LoVo (cell line): ENCODE results near the gene IGIP.
"Not testable (repeated sequence)": the region's sequence is repeated elsewhere in the genome, so short reads cannot be mapped to it uniquely, and the experiment has no call there.

Experiments
- DNase-seq: peaks from one replicate; pipeline ENCODE4 v3.0.0-alpha.2; 2016; ENCODE audit warnings: low spot score

Gene IGIP

DNA sequence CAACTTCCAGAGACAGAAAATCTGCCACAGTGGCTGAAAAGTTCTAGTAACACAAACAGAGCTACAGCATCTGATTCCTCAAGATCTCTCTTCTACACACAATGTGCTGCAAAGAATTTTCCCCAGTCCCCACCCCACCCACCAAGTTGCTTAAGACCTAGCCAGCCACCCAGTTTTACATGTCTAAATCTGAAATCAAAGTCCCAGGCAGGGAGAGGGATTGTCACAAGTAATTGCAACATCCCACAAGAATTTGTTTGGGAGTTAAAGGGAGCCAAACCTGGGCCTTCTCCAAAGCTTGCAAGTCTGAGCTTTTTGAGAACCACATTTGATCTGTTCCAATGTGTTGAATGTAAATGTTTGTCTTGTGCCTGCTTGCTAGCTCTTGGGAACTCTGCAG is 15.5 kb downstream of the IGIP start:
- no peak for DNase-seq

DNA sequence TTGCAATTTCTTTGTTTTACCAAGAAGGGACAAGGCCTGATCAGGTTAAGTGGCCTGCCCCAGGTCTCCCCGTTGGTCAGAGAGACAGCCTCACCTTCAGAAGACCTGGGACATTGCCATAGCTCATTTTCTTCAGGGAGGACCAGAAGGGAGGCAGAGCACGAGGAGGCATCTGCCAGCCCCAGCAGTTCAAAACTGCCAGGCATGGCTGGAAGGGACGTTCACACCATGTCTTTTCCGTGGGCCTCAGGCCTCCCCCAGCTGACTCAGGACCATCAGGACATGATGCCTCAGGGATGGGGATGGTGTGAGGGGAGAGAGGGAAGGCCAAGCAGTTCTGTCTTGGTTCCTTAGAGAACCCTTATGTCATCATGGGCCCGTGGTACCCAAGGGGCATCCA is 16.5 kb downstream of the IGIP start:
- DNase-seq: no peak

DNA sequence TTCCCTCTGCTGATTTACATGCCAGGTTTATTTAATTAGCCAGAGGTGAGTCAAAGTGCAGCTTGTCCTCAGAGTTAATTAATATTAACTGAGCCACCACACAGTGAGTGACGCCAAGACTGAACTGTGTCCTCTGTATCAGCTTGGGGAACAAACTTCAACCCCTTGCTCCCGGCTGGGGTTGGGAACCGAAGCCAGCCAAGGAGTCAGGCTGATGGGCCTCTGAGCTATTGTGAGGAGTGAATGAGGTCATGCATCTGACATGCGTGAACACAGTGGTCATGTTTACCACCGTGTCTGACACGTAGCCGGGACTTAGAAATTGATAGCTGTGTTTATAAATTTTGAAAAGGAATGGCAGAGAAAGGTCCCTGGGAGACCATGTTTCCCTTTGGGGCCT is 17.1 kb downstream of the IGIP start:
- no peak for DNase-seq

DNA sequence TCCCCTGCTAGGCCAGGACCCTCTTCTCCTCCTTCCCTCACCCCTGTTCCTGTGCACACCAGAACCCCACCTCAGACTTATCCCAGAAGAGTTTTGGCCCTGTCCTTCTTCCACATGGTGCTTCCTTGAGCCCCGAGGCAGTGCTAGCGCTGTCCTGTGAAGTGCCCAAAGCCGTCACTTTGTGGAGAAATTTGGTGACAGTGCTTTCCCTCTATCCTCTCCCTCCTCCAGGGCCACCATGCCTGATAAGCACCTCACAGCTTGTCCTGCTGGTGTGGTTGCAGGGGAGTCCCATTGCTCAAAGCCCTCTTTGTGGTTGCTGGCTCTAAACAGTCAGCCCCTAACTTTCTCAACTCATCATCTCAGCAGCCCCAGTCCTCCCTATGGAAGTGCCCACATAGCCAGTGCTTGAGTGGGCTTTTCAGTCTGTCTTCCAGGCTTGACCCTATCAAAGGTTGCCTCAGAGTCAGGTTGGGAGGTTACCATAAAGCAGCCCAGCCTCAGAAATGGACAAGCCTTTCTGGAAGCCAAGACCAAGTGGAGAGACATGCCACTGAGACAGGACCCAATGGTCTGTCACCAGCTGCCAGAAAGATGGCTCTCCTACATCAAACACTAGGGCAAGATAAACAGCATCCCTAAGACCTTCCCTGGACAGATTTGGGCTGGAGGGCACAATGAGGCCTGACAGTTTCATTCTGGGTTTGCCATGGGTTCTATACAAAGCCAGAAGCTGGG is 18.0 kb downstream of the IGIP start:
- DNase-seq: no peak

DNA sequence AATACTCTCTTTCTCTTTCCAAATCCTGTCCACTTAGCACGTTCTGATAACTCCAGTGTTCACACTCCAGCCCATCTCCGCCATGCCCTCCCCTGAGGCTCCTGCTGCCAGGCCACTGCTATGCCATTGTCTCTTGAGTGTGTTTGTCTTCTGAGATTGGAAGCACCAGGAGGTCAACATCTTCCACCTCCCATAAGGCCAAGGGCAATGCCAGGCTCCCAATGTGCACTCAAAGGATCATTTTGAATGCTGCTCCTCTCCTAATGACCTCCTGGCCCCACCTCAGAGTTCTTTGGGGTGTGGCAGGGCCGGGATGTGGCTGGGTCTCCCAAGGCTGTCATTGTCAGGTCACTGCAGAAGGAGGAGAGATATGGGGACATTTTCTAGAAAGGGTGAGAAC is 19.5 kb downstream of the IGIP start:
- no peak for DNase-seq

DNA sequence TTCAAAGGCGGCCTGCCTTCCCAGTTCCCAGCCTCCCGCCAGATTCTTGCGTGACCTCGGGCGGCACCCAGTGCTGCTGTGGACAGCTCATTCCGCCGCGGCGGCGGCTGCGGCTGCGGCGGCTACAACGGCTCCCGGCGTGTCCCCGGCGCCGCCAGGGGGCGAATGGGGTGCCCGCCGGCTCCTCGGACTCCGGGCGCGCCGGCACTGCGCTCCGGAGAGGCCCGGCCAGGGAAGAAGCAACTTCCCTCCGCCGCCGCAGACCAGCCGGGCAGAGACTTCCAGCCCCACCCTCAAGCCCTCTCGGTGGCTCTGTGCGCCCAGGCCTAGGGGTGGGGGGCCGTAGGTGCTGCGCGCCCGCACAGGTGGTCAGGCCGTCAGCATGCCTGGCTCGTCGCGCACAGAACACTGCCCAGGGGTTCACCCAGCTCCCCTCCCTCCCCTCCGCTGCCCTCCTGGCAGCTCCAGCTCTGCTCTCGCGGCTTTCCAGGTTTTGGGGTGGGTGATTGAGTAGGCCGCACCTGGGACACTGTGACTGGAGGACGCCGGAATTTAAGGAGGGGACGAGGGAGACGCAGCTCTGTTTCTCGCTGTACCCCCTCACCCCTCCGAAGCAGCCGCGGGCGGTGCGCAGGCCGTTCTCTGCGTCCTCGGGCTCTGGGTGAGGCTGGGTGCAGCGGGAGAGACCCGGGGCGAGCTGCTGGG is 20.2 kb downstream of the IGIP start:
- peak; percentile 75 for DNase-seq

DNA sequence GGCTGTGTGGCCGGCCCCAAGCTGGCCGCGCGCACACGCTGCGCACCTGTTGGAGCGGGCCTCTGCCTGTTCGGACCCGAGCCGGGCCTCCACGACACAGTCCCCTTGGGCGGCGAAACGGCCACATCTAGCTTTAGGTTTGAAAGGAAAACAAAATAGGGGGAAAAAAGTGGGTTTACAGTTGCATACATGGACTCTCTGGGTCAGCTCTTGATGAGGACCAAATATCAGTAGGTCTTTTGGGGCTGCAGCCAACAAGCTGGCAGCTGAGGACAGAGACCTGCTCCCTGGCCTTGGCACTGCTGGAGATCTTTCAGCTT is 20.7 kb downstream of the IGIP start:
- DNase-seq: no peak

DNA sequence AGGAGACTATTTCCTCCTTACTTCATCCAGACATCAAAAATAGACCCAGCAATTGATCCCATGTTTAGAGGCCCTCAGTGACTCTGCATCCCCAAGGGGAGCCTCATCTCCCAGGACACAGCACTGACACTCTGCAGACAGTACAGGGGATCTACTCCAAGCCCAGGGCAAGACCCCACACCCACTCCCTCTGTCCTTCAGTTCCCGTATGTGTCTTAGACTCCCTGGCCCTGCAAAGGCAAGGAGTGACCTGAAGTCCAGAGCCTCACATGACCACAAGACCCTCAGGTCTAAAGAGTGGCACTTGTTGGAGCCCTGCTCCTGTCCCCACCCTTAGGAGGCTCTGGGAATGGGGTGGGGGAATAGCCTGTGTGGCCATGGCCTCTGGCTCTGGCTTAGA is 21.7 kb downstream of the IGIP start:
- no peak for DNase-seq

DNA sequence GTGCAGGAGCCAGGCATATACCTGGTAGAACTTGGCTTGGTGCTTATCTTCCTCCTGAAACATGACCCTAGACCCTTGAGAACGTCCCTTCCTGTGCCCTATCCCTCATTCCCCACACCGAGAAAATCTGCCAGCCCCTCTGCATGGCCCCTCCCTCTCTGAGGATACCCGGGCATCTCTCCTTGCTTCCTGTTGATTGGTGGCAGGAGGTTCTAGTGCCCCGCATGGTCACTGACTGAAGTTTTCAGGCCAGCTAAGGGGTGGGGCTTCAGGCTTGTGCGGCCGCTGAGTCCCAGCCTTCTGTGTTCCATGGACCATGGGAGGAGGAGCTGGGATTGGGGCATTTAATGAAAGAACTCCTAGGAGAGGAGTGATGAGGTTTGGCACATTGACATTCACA is 22.8 kb downstream of the IGIP start:
- no peak for DNase-seq

DNA sequence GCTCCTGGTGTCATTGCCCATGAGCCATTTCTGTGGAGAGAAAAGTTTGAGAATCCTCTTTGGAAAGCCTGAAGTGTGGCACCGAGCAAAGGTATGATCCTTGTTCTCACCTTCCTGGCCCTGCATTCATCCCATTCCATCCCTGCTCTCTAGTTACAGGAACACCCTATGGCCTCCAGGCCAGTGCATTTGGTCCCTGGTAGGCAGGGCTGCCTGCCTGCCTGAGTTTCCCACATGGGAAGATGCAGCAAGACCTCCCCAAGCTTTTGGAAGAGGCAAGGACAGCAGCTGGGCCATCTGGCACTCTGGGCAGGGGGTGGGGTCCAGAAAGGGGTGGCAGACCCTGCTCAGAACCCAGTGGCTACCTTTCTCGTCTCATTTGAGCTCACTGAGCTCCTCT is 24.5 kb downstream of the IGIP start:
- no peak for DNase-seq

DNA sequence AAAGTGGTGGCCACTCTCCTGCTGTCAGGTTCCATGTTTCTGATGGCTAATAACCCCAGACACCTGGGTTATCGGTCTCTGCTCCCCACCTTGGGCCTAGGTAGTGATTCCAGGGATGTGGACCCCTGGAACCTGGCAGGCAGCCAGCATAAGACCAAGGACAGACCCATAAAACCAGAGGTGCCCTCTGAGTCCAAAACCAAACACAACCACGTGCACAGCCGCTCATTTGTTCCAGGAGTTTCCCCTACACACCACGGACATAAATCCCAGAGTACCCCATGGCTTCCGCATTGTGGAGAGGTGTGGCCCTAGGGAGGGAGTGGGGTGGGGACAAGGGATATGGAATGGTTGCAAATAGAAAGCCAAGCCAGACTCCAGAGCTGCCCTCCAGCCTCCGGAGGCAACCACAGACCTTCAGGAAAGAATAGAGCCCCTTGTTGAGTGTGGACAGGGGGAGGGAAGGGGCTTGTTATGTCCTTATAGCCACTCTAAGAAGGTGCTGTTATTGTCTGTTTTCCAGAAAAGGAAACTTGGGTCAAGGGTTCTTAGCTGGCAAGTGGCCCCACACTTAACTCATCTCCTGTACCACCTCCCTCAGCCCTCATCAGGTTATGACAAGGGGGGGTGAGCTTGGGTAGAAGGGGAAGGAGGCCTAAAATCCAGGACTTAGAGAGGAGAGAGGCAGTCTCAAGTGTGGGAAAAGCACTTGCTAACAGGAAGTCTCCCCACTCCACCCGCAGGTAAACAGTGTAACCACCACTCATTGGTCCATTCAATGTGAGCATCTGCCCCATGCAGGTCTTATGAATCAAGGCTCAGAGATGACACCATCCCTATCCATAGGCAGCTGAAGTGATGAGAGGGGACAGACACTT is 25.6 kb downstream of the IGIP start:
- DNase-seq: no peak

DNA sequence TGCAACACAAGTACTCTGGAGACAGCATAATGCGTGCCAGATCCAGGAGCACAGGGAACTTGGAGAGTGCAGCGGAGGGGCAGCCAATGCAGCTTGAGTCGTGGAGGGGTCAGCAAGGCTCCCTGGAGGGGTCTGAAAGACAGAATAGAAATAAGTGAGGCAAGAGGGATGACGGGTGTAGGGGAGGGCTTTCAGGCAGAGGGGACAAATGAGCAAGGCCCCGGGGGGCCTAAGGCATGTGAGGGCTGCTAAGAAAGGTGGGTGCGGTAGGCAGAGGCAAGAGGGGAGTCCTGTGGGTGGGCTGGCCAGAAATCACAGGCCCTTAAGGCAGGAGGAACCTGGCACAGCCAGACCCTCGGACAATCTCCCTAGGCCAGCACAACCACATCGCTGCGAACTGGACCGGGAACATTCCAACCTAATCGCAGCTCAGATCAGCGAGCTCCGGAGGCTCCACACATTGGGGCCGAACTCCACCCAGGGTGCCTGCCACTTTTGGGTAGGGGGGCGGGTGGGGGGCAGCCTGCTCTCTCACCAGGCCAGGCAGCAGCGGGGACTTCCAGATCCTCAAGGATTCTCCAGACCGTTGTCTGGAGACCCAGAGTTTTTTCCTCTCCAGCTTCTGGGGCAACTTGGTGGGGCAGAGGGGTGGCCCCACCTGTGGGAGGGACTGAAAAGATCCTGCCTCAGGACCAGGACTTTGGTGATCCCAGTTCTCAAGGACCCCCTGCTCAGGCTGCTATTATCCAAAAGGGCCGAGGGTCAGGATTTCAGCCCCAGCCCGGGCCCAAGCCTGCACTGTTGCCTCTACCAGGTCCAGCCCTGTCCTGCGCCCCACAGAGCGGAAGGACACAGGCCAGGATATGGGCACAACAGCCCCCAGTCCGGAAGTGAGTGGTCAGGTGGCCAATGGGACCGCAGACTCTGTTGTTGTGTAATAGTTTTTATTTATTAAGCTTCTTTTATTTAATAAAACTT is 26.6 kb downstream of the IGIP start:
- no peak for DNase-seq

DNA sequence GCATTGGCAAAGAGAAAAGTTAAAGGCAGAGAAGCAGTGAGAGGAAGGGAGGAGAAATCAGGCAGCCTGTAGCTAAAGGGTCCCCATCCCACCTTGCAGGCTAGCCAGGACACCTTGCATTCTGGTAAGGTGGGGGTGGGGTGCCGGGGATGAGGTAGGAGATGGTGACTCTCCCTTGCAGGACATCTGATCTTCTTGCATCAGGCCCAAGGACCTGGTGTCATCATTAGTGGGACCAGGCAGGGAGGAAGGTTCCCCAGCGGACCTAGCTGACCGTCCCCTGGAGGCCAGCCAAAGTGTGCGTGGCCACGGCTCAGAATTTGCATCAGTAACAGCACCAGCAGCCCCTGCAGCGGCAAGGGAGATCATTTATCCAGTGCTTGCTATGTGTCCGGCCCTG is 27.5 kb downstream of the IGIP start:
- DNase-seq: no peak

DNA sequence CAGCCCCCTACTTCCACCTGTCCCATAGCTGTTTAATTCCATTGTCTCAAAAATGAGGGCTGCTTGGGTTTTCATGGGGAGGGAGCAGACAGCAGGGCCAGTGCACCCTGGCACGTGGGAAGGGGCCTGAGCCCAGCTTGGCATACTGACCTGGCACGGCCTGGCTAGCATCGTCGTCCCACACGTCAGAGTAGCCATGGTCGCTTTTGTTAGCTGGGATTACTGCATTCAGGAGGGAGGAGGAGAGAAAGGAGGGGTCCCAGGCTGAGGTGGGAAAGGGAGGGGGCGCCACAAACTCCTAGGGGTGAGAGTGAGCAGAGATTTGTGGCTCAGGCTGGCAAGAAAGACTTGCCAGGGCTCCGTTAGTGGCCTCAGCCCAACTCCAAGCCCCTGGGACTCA is 28.2 kb downstream of the IGIP start:
- no peak for DNase-seq

DNA sequence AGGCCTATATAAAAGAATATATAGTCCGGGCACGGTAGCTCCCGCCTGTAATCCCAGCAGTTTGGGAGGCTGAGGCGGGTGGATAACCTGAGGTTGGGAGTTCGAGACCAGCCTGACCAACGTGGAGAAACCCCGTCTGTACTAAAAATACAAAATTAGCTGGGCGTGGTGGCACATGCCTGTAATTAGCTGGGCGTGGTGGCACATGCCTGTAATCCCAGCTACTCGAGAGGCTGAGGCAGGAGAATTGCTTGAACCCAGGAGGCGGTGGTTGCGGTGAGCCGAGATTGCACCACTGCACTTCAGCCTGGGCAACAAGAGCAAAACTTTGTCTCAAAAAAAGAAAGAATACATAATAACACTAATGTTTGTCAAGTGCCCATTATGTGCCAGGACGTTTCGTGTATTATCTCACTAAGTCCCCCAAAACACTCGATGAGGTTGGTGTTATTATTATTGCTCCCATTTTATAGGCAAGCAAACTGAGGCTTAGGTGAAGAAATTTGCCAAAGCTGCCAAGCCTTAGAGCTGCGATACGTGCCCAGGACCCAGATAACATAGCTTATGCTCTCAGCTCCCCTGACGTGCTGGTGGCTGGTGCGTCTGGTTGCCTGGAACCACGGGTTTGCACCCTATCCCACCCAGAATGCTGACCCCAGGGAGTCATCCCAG is 29.1 kb downstream of the IGIP start:
- DNase-seq: not testable (repeated sequence)

DNA sequence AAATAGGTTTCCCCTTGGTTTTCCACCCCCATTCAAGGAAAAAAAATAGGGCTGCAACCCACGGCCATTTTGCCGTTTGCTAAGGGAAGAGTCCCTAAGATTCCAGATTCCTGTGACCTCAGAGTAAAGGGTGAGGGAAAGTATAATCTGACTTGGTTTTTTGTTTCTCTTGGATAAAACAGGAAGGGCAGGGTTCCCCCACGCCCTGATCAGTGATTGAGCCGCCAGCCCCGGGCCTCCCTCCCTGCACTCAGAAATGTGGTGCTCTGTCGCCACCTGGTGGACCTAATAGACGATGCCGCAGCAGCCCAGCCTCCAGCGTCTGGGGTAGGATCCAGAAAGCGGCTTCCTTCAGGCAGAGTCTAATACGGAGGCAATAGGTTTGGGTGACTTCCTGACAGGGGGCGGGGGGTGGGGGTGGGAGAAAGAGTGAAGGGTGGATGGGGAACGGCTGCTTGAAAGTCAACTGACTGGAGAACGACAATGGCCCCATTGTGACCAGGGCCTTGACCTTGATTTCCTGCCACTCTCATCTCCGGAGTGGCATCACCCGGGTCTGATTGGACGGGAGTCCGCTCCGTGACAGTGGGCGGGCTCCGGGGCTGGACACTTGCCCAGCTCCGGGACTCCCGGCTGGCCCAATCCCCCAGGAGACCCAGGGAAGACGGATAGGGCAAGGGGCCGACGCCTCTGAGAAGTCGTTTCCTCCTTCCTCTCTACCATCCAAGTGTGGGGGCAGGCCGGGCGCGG is 31.5 kb downstream of the IGIP start:
- peak; percentile 86 for DNase-seq

DNA sequence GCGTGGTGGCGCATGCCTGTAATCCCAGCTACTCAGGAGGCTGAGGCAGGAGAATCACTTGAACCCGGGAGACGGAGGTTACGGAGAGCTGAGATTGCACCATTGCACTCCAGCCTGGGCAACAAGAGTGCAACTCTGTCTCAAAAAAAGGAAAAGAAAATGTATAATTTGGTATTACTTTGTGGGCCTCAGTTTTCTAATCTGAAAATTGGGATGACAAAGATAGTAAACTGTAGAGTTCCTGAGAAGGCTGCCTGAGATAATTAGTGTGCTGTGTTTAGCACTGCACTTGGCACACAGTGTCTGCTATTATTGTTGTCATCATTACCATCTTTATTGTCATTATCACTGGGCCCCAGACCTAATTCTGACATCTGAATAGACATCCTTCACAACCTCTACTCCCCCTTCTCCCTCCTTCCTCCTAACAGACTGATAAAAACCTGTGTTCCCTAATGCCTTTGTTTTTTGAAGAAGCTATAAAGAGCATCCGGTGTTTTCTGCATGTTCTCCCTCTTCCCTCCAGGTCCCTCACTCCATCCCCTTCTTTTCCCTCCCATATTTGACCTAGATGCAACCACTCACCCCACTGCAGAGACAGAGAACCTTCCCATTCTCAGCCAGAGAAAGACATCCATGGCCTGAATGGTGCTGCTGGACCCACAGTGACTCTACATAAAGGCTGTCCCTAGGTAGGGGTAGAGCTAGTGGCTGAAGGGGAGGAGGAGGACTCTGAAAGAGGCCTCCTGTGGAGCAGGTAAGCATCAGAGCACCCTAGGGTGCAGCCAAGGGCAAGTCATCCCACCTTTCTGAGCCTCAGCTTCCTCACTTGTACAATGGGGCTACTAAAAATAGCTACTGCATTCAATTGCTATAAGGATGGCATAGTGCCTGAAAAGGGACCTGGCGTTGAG is 33.5 kb downstream of the IGIP start:
- DNase-seq: no peak

DNA sequence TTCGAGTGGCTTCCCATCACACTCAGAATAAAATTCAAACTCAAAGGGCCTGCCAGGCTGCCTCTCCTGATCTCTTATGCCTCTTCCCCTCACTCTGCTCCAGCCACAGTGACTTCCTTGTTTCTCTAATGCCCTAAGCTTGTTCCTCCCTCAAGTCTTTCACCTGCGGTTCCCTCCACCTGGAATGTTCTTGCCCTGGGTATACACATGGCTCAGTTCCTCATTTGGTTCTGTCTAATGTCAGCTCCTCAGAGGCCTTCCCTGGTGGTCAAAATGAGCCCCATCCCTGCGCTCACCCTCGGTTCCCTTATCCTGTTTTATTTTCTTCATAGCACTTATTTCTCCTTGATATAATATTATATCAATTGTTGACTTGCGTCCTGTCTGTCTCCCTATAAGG is 36.5 kb downstream of the IGIP start:
- no peak for DNase-seq

DNA sequence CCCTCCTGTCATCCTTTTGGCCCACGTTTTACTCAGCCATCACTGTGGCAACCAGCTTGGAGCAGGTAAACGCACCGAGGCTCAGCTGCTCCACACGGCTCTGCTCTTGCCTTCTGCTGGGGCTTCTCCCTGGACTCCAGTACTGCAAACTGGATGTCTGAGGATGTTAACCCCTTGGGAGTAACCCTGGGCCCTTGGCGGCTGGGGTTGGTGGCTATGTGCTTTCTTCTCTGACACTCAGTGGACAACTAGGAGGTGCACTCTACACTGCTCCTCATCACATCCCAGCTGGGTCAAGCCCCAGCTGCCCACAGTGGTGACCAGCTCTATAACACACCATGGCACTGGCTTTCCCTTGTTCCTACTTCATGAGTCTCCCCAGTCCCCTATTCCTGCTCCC is 37.0 kb downstream of the IGIP start:
- DNase-seq: no peak
